H9 (cell line): Measurements from ENCODE around the gene NPAS3. TPM values are rescaled to one million over a fixed set of nuclear protein-coding genes. Genes with fewer than 3 reads are reported as not detected.

Experiments
- DNase-seq: peaks from one replicate; pipeline ENCODE4 v3.0.0-alpha.2; 2017
- H2AFZ ChIP-seq: one replicate; pipeline ENCODE4 v1.6.1; 2013; ENCODE audit warnings: mild to moderate bottlenecking, low read length, control low read depth, moderate library complexity
- H2AK5ac ChIP-seq: 2 replicates; pipeline ENCODE4 v1.6.1; 2013; ENCODE audit warnings: low read length, control low read depth, mixed read lengths; ENCODE audit not compliant: insufficient read length
- H2BK120ac ChIP-seq: one replicate; pipeline ENCODE4 v1.6.1; 2013; ENCODE audit warnings: low read depth, mild to moderate bottlenecking, low read length, control low read depth, inconsistent platforms; ENCODE audit not compliant: poor library complexity, severe bottlenecking
- H2BK12ac ChIP-seq: 2 replicates; pipeline ENCODE4 v1.6.1; 2013; ENCODE audit warnings: low read length, control low read depth, mixed read lengths, low read depth; ENCODE audit not compliant: insufficient read length
- H2BK15ac ChIP-seq: 2 replicates; pipeline ENCODE4 v1.6.1; 2013; ENCODE audit warnings: low read depth, low read length, control low read depth
- H2BK20ac ChIP-seq: one replicate; pipeline ENCODE4 v1.6.1; 2013; ENCODE audit warnings: low read depth, mild to moderate bottlenecking, low read length, control low read depth, inconsistent platforms; ENCODE audit not compliant: poor library complexity, severe bottlenecking
- H2BK5ac ChIP-seq: 2 replicates; pipeline ENCODE4 v1.6.1; 2013; ENCODE audit warnings: low read length, control low read depth, mixed read lengths; ENCODE audit not compliant: insufficient read length
- H3K14ac ChIP-seq: 2 replicates; pipeline ENCODE4 v1.6.1; 2013; ENCODE audit warnings: low read length, control low read depth; ENCODE audit not compliant: insufficient read depth
- H3K18ac ChIP-seq: 2 replicates; pipeline ENCODE4 v1.6.1; 2013; ENCODE audit warnings: low read depth, mild to moderate bottlenecking, mixed read lengths, low read length, control low read depth; ENCODE audit not compliant: insufficient read length
- H3K23ac ChIP-seq: 2 replicates; pipeline ENCODE4 v1.6.1; 2013; ENCODE audit warnings: low read length, control low read depth, mixed read lengths, low read depth; ENCODE audit not compliant: insufficient read length
- H3K23me2 ChIP-seq: 2 replicates; pipeline ENCODE4 v1.6.1; 2013; ENCODE audit warnings: low read depth, mild to moderate bottlenecking, mixed read lengths, low read length, control low read depth; ENCODE audit not compliant: insufficient read length, poor library complexity, severe bottlenecking
- H3K27ac ChIP-seq: 2 replicates; pipeline ENCODE4 v1.5.1; 2013; ENCODE audit warnings: low read length, control low read depth, mixed read lengths, low read depth; ENCODE audit not compliant: insufficient read length
- H3K27me3 ChIP-seq: 2 replicates; pipeline ENCODE4 v1.6.1; 2013; ENCODE audit warnings: low read length, control low read depth, inconsistent platforms; ENCODE audit not compliant: insufficient read depth
- H3K4ac ChIP-seq: 2 replicates; pipeline ENCODE4 v1.6.1; 2013; ENCODE audit warnings: low read depth, mild to moderate bottlenecking, control low read depth, inconsistent platforms, low read length, moderate library complexity
- H3K4me1 ChIP-seq: 2 replicates; pipeline ENCODE4 v1.6.1; 2013; ENCODE audit warnings: low read length, control low read depth, inconsistent platforms; ENCODE audit not compliant: insufficient read depth
- H3K4me2 ChIP-seq: 2 replicates; pipeline ENCODE4 v1.6.1; 2013; ENCODE audit warnings: low read length, control low read depth, mixed read lengths; ENCODE audit not compliant: insufficient read length, insufficient read depth
- H3K56ac ChIP-seq: 2 replicates; pipeline ENCODE4 v1.6.1; 2013; ENCODE audit warnings: low read depth, mild to moderate bottlenecking, mixed read lengths, low read length, control low read depth; ENCODE audit not compliant: insufficient read length
- H3K79me1 ChIP-seq: 2 replicates; pipeline ENCODE4 v1.6.1; 2013; ENCODE audit warnings: low read depth, mild to moderate bottlenecking, moderate library complexity, low read length, control low read depth, inconsistent platforms; ENCODE audit not compliant: insufficient read depth, poor library complexity, severe bottlenecking
- H3K79me2 ChIP-seq: 2 replicates; pipeline ENCODE4 v1.6.1; 2013; ENCODE audit warnings: low read length, control low read depth, inconsistent platforms; ENCODE audit not compliant: insufficient read depth
- H3K9ac ChIP-seq: 2 replicates; pipeline ENCODE4 v1.6.1; 2013; ENCODE audit warnings: low read length, control low read depth, mixed read lengths; ENCODE audit not compliant: insufficient read length; ENCODE audit errors: extremely low read depth
- H3K9me3 ChIP-seq: one replicate; pipeline ENCODE4 v1.6.1; 2013; ENCODE audit warnings: low read depth, low read length, inconsistent platforms; ENCODE audit not compliant: control insufficient read depth
- H3T11ph ChIP-seq: one replicate; pipeline ENCODE4 v1.6.1; 2013; ENCODE audit warnings: mild to moderate bottlenecking, low read length, control low read depth, inconsistent platforms
- H4K20me1 ChIP-seq: one replicate; pipeline ENCODE4 v1.6.1; 2013; ENCODE audit not compliant: control insufficient read depth, insufficient read length, insufficient read depth
- H4K5ac ChIP-seq: 2 replicates; pipeline ENCODE4 v1.6.1; 2013; ENCODE audit warnings: low read depth, mild to moderate bottlenecking, mixed read lengths, low read length, control low read depth; ENCODE audit not compliant: insufficient read length
- H4K8ac ChIP-seq: replicated peaks from 2 replicates; pipeline ENCODE4 v1.6.1; 2013; ENCODE audit warnings: low read length, control low read depth, mixed read lengths, low read depth; ENCODE audit not compliant: insufficient read length
- H4K91ac ChIP-seq: 2 replicates; pipeline ENCODE4 v1.6.1; 2013; ENCODE audit warnings: low read depth, mild to moderate bottlenecking, moderate library complexity, mixed read lengths, low read length, control low read depth; ENCODE audit not compliant: insufficient read length
- H3K27ac Mint-ChIP-seq, 3 experiments: 2 replicates in 2 of 3; 3 replicates in 1 of 3; pipeline ENCODE4 v1.8.0; 2020 to 2021; ENCODE audit warnings: mixed read lengths in 3 of 3, mild to moderate bottlenecking in 1 of 3, moderate library complexity in 1 of 3
- H3K27me3 Mint-ChIP-seq: 2 replicates; pipeline ENCODE4 v1.8.0; 2021; ENCODE audit warnings: low read depth, mild to moderate bottlenecking, moderate library complexity, mixed read lengths
- H3K36me3 Mint-ChIP-seq, 3 experiments: 2 replicates in 2 of 3; 3 replicates in 1 of 3; pipeline ENCODE4 v1.8.0; 2020 to 2021; ENCODE audit warnings: low read depth in 3 of 3, mixed read lengths in 3 of 3; ENCODE audit not compliant: insufficient read depth in 1 of 3
- H3K4me1 Mint-ChIP-seq, 2 experiments: 2 replicates each; pipeline ENCODE4 v1.8.0; 2020; ENCODE audit warnings: mixed read lengths in 2 of 2
- H3K4me3 Mint-ChIP-seq, 2 experiments: 2 replicates in 1 of 2; 3 replicates in 1 of 2; pipeline ENCODE4 v1.8.0; 2020 to 2021; ENCODE audit warnings: mild to moderate bottlenecking in 2 of 2, mixed read lengths in 2 of 2, moderate library complexity in 1 of 2
- H3K9me3 Mint-ChIP-seq, 2 experiments: 2 replicates in 1 of 2; 3 replicates in 1 of 2; pipeline ENCODE4 v1.8.0; 2020; ENCODE audit warnings: mild to moderate bottlenecking in 2 of 2, mixed read lengths in 2 of 2, moderate library complexity in 1 of 2
- CTCF ChIP-seq: fragments of 200-600 bp; sonication (generic); conservative IDR thresholded peaks from 3 replicates; pipeline ENCODE4 v1.8.0; 2021; ENCODE audit warnings: antibody characterized with exemption, mild to moderate bottlenecking
- WGBS: extraction: QIAGEN DNeasy Blood & Tissue Kit; methylation state at CpG from one replicate; pipeline ENCODE4 v1.1.7; 2013; ENCODE audit warnings: missing lambda C conversion rate, low lambda C conversion rate, mixed read lengths; ENCODE audit not compliant: insufficient read length; ENCODE audit errors: extremely low coverage; 5-methylcytosine and 5-hydroxymethylcytosine counted together
- total RNA-seq: library from RNA; stranded (reverse); gene quantifications from 2 replicates; pipeline ENCODE4 v1.2.1, GENCODE V29; 2021

Gene NPAS3
- total RNA-seq, 1 experiment from 2014 or later = 0.17 TPM

DNA sequence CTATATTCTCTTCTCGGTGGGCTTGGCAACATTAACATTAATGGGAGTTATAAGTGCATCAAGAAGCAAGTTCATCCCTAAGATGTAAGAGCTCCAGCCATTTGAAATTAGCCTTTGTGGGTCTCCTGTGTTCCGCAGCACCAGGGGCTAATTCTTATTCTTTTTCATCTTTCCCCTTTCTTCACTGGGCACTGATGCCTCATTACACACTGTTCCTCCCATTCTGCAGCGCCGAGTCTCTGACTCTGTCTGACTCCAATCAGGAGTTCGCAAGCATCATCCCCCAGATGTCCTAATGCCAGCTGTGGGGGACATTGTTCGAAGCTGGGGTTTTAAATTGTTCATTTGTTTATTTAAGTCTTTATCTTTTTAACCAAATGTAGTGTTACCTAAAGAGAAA lies 670.9 kb downstream of the NPAS3 start:
- Histone ChIP-seq H3K79me2 (no peaks in the 10 kb centered on the region), H2AK5ac (no peak overlapping the region), H4K20me1 (no peaks in the 10 kb centered on the region), H2BK12ac (no peak overlapping the region), H2BK15ac (no peak overlapping the region), H2BK5ac (no peak overlapping the region), H3K4me1 (no peaks in the 10 kb centered on the region), H2BK120ac (no peak overlapping the region), H3K18ac (no peak overlapping the region), H3K27me3 (no peaks in the 10 kb centered on the region), H2BK20ac (no peak overlapping the region), H3T11ph (no peak overlapping the region), H4K8ac (no peak overlapping the region), H4K5ac (no peak overlapping the region), H3K4me2 (no peak overlapping the region), H3K4ac (no peak overlapping the region), H4K91ac (no peak overlapping the region), H3K23me2 (no peaks in the 10 kb centered on the region), H3K27ac (no peak overlapping the region), H3K23ac (no peak overlapping the region), H3K14ac (no peak overlapping the region), H2AFZ (no peak overlapping the region), H3K56ac (no peak overlapping the region), H3K9ac (no peak overlapping the region), H3K79me1 (no peaks in the 10 kb centered on the region), H3K9me3 (no peaks in the 10 kb centered on the region)
- H3K27me3 Mint-ChIP-seq = no peaks in the 10 kb centered on the region; the same call in 1 of the 2 replicates
- no peak overlapping the region; a peak in 1 of 7 replicates for H3K27ac Mint-ChIP-seq
- no CpG with 5 or more reads among the region's 6 CpGs for WGBS
- H3K9me3 Mint-ChIP-seq = no peaks in the 10 kb centered on the region
- H3K36me3 Mint-ChIP-seq = no peaks in the 10 kb centered on the region
- peaks cover 16 to 23% of the 10 kb centered on the region in 2 experiments for H3K4me1 Mint-ChIP-seq
- no peak for TF ChIP-seq CTCF
- DNase-seq = no peak
- H3K4me3 Mint-ChIP-seq = no peak overlapping the region
